K562 (cell line): ENCODE measurements around the gene OLFML2A. TPM values are rescaled to one million over a fixed set of nuclear protein-coding genes. Genes with fewer than 3 reads are reported as not detected.
A peak's percentile ranks its signal among the peaks of the same experiment; 100 is the strongest.

Experiments used
- ARNT ChIP-seq, 2 experiments: fragments of 450-650 bp; IDR thresholded peaks; 2 replicates each; pipeline ENCODE4 v1.6.1; 2016; ENCODE audit warnings: mild to moderate bottlenecking in 1 of 2
- HMG20A ChIP-seq: fragments of 450-650 bp; formaldehyde crosslinking; conservative IDR thresholded peaks from 2 replicates; pipeline ENCODE4 v1.4.0; 2020; ENCODE audit warnings: mild to moderate bottlenecking, mixed read lengths
- HMG20B ChIP-seq: fragments of 250-450 bp; sonication (Bioruptor Pico); IDR thresholded peaks from 2 replicates; pipeline ENCODE4 v1.5.0; 2021; ENCODE audit warnings: mild to moderate bottlenecking
- MAX ChIP-seq: sonication (generic); formaldehyde crosslinking; IDR thresholded peaks from 2 replicates; pipeline ENCODE4 v1.9.0; 2022; ENCODE audit warnings: mild to moderate bottlenecking, missing genetic modification reagents
- MITF ChIP-seq: IDR thresholded peaks from 2 replicates; pipeline ENCODE4 v1.6.1; 2014; ENCODE audit warnings: antibody characterized with exemption
- NR4A1 ChIP-seq, 2 experiments: fragments of 250-450 bp in 1 of 2; fragments of 450-650 bp in 1 of 2; sonication (Bioruptor Pico) in 1 of 2; IDR thresholded peaks; 2 replicates each; pipeline versions ENCODE4 v1.4.0 to v1.6.1; 2016 to 2020; ENCODE audit warnings: mild to moderate bottlenecking in 2 of 2, missing compliant biosample characterization in 1 of 2, missing genetic modification characterization in 1 of 2, moderate library complexity in 1 of 2
- PBX2 ChIP-seq, 2 experiments: IDR thresholded peaks in 1 of 2; conservative IDR thresholded peaks in 1 of 2; 2 replicates each; pipeline ENCODE4 v1.6.1; 2016; ENCODE audit warnings: low read depth in 2 of 2, mild to moderate bottlenecking in 1 of 2, missing compliant biosample characterization in 1 of 2, missing genetic modification characterization in 1 of 2, moderate library complexity in 1 of 2
- PCBP1 ChIP-seq: fragments of 200-400 bp; formaldehyde crosslinking; IDR thresholded peaks from 2 replicates; pipeline ENCODE4 v1.6.1; 2018; ENCODE audit warnings: mild to moderate bottlenecking, low read depth, low read length; ENCODE audit not compliant: poor library complexity, severe bottlenecking
- POLR2B ChIP-seq: fragments of 450-650 bp; IDR thresholded peaks from 2 replicates; pipeline ENCODE4 v1.6.1; 2018; ENCODE audit warnings: low read depth; ENCODE audit not compliant: partially characterized antibody
- SIN3A ChIP-seq, 2 experiments: fragments of 150-350 bp in 1 of 2; IDR thresholded peaks; 2 replicates each; pipeline ENCODE4 v1.6.1; 2011 to 2016; ENCODE audit warnings: borderline replicate concordance in 2 of 2, low read depth in 2 of 2, low read length in 2 of 2, mild to moderate bottlenecking in 2 of 2, moderate library complexity in 2 of 2; ENCODE audit not compliant: control insufficient read depth in 1 of 2
- SMAD4 ChIP-seq: fragments of 250-450 bp; sonication (Bioruptor Pico); conservative IDR thresholded peaks from 2 replicates; pipeline ENCODE4 v1.8.0; 2021; ENCODE audit warnings: inconsistent platforms, mild to moderate bottlenecking, moderate library complexity
- STAG1 ChIP-seq: sonication (generic); formaldehyde crosslinking; IDR thresholded peaks from 2 replicates; pipeline ENCODE4 v1.5.0; 2020; ENCODE audit warnings: missing genetic modification reagents, borderline replicate concordance
- TARDBP ChIP-seq: fragments of 450-650 bp; IDR thresholded peaks from 2 replicates; pipeline ENCODE4 v1.6.1; 2016
- U2AF2 ChIP-seq: fragments of 200-400 bp; formaldehyde crosslinking; optimal IDR thresholded peaks from 2 replicates; pipeline ENCODE3; 2017; ENCODE audit warnings: low read depth, mild to moderate bottlenecking, low read length
- ZBTB33 ChIP-seq: sonication (generic); formaldehyde crosslinking; IDR thresholded peaks from 2 replicates; pipeline ENCODE4 v1.8.1; 2023; ENCODE audit warnings: mild to moderate bottlenecking, missing genetic modification reagents
- ZNF347 ChIP-seq: fragments of 450-650 bp; formaldehyde crosslinking; IDR thresholded peaks from 2 replicates; pipeline ENCODE4 v1.4.0; 2020; ENCODE audit warnings: low read depth, mild to moderate bottlenecking, moderate library complexity
- ZNF398 ChIP-seq: fragments of 250-450 bp; sonication (Bioruptor Pico); IDR thresholded peaks from 2 replicates; pipeline ENCODE4 v1.8.0; 2021; ENCODE audit warnings: moderate library complexity, mild to moderate bottlenecking, inconsistent platforms
- polyA plus RNA-seq, 8 experiments: library from polyadenylated mRNA; depleted of rRNA in 4 of 8; stranded (reverse) in 5 of 8; unstranded in 3 of 8; fragments of >200 nt; fragmentation: Nextera tagmentation in 2 of 8; fragmentation: Illumina TruSeq in 1 of 8; extraction: Ambion mirVana in 2 of 8; extraction: Trizol in 1 of 8; gene quantifications; 2 replicates each; pipeline versions ENCODE4 v1.2.1 to v1.2.3, GENCODE V29; 2011 to 2014; ENCODE audit warnings: inconsistent platforms in 1 of 8, missing spikeins in 1 of 8
- total RNA-seq, 7 experiments: library from RNA; depleted of rRNA in 6 of 7; stranded (reverse); fragments of >200 nt in 6 of 7; fragmentation: Illumina TruSeq in 2 of 7; extraction: Trizol in 2 of 7; gene quantifications; 2 replicates each; pipeline versions ENCODE4 v1.2.1 to v1.2.3, GENCODE V29; 2011 to 2021; ENCODE audit warnings: low replicate concordance in 1 of 7

Gene OLFML2A
- total and polyA plus RNA-seq, 9 of the 15 experiments (the other 6 are each of a cell fraction or from before 2014, with no cell fraction given), result 0.16 TPM; not detected in 8

GRCh38 chr9:124861342-124862229, 84.7 kb downstream of the OLFML2A start, which contains the start of the genes ARPC5L and RPL35 (continued):
- TF ChIP-seq ZBTB33 (CRISPR knock-in tag) (peak; percentile 6; the same call in 1 of the 2 replicates), U2AF2 (no peak), TARDBP (no peak), MAX (peak; percentile 72), HMG20A (CRISPR knock-in tag) (no peak), SIN3A (IDR thresholded peaks at IDR 0.05; ENCODE audit: borderline replicate concordance in 2 of 2, control insufficient read depth in 1 of 2, low read depth in 2 of 2, low read length in 2 of 2) (peak; percentile 94 to 95; a peak in 3 of 4 replicates), ZNF398 (CRISPR knock-in tag) (no peak), NR4A1 (CRISPR knock-in tag; IDR thresholded peaks at IDR 0.05) (no peak), NR4A1 (tag; IDR thresholded peaks at IDR 0.05) (peak; percentile 75; the same call in 1 of the 2 replicates), ZNF347 (CRISPR knock-in tag) (no peak), HMG20B (CRISPR knock-in tag) (no peak), SMAD4 (peak; percentile 6; the same call in 1 of the 2 replicates), POLR2B (peak; percentile 91), ARNT (IDR thresholded peaks at IDR 0.05) (no peak), PBX2 (CRISPR knock-in tag; IDR thresholded peaks at IDR 0.05; ENCODE audit: low read depth) (no peak), PBX2 (tag; conservative IDR thresholded peaks at IDR 0.05; ENCODE audit: low read depth) (peak; percentile 36; the same call in 1 of the 2 replicates), MITF (no peak), PCBP1 (peak; percentile 96), STAG1 (CRISPR knock-in tag) (no peak)
